ENCODE data around the gene RNPEP. TPM values are rescaled to one million over a fixed set of nuclear protein-coding genes. Genes with fewer than 3 reads are reported as not detected.

The RNPEP gene
- total and polyA plus RNA-seq, 2 of the 8 experiments (the other 6 are each of a cell fraction or from before 2014, with no cell fraction given), result 34.1 to 51.1 TPM

DNA sequence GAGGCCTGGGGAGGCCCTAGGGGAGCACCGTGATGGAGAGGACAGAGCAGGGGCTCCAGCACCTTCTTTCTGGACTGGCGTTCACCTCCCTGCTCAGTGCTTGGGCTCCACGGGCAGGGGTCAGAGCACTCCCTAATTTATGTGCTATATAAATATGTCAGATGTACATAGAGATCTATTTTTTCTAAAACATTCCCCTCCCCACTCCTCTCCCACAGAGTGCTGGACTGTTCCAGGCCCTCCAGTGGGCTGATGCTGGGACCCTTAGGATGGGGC is 33.2 kb downstream of the RNPEP start (continued):
- TF ChIP-seq, protein P1, sequence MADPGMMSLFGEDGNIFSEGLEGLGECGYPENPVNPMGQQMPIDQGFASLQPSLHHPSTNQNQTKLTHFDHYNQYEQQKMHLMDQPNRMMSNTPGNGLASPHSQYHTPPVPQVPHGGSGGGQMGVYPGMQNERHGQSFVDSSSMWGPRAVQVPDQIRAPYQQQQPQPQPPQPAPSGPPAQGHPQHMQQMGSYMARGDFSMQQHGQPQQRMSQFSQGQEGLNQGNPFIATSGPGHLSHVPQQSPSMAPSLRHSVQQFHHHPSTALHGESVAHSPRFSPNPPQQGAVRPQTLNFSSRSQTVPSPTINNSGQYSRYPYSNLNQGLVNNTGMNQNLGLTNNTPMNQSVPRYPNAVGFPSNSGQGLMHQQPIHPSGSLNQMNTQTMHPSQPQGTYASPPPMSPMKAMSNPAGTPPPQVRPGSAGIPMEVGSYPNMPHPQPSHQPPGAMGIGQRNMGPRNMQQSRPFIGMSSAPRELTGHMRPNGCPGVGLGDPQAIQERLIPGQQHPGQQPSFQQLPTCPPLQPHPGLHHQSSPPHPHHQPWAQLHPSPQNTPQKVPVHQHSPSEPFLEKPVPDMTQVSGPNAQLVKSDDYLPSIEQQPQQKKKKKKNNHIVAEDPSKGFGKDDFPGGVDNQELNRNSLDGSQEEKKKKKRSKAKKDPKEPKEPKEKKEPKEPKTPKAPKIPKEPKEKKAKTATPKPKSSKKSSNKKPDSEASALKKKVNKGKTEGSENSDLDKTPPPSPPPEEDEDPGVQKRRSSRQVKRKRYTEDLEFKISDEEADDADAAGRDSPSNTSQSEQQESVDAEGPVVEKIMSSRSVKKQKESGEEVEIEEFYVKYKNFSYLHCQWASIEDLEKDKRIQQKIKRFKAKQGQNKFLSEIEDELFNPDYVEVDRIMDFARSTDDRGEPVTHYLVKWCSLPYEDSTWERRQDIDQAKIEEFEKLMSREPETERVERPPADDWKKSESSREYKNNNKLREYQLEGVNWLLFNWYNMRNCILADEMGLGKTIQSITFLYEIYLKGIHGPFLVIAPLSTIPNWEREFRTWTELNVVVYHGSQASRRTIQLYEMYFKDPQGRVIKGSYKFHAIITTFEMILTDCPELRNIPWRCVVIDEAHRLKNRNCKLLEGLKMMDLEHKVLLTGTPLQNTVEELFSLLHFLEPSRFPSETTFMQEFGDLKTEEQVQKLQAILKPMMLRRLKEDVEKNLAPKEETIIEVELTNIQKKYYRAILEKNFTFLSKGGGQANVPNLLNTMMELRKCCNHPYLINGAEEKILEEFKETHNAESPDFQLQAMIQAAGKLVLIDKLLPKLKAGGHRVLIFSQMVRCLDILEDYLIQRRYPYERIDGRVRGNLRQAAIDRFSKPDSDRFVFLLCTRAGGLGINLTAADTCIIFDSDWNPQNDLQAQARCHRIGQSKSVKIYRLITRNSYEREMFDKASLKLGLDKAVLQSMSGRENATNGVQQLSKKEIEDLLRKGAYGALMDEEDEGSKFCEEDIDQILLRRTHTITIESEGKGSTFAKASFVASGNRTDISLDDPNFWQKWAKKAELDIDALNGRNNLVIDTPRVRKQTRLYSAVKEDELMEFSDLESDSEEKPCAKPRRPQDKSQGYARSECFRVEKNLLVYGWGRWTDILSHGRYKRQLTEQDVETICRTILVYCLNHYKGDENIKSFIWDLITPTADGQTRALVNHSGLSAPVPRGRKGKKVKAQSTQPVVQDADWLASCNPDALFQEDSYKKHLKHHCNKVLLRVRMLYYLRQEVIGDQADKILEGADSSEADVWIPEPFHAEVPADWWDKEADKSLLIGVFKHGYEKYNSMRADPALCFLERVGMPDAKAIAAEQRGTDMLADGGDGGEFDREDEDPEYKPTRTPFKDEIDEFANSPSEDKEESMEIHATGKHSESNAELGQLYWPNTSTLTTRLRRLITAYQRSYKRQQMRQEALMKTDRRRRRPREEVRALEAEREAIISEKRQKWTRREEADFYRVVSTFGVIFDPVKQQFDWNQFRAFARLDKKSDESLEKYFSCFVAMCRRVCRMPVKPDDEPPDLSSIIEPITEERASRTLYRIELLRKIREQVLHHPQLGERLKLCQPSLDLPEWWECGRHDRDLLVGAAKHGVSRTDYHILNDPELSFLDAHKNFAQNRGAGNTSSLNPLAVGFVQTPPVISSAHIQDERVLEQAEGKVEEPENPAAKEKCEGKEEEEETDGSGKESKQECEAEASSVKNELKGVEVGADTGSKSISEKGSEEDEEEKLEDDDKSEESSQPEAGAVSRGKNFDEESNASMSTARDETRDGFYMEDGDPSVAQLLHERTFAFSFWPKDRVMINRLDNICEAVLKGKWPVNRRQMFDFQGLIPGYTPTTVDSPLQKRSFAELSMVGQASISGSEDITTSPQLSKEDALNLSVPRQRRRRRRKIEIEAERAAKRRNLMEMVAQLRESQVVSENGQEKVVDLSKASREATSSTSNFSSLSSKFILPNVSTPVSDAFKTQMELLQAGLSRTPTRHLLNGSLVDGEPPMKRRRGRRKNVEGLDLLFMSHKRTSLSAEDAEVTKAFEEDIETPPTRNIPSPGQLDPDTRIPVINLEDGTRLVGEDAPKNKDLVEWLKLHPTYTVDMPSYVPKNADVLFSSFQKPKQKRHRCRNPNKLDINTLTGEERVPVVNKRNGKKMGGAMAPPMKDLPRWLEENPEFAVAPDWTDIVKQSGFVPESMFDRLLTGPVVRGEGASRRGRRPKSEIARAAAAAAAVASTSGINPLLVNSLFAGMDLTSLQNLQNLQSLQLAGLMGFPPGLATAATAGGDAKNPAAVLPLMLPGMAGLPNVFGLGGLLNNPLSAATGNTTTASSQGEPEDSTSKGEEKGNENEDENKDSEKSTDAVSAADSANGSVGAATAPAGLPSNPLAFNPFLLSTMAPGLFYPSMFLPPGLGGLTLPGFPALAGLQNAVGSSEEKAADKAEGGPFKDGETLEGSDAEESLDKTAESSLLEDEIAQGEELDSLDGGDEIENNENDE (IDR thresholded peaks at IDR 0.05; ENCODE audit: insufficient replicate concordance, low read length), result no peak
- TF ChIP-seq SP4 (IDR thresholded peaks at IDR 0.05; ENCODE audit: low read length) (no peak), RBBP5 (IDR thresholded peaks at IDR 0.05; ENCODE audit: borderline replicate concordance, low read depth, low read length) (no peak), SAP30 (IDR thresholded peaks at IDR 0.05; ENCODE audit: insufficient read depth, insufficient replicate concordance, low read length) (no peak), KDM5A (IDR thresholded peaks at IDR 0.05; ENCODE audit: low read length) (no peak), RAD21 (IDR thresholded peaks at IDR 0.05 in 1 of 2, conservative IDR thresholded peaks at IDR 0.05 in 1 of 2; ENCODE audit: low read depth in 2 of 2, low read length in 2 of 2) (no peak), HDAC6 (IDR thresholded peaks at IDR 0.05; ENCODE audit: low read depth, low read length) (no peak), SP2 (IDR thresholded peaks at IDR 0.05; ENCODE audit: low read length) (no peak), BCL11A (IDR thresholded peaks at IDR 0.05; ENCODE audit: low read depth in 2 of 2, low read length in 2 of 2) (no peak), SIN3A (conservative IDR thresholded peaks at IDR 0.05 in 1 of 2, IDR thresholded peaks at IDR 0.05 in 1 of 2; ENCODE audit: low read depth in 1 of 2, low read length in 2 of 2) (no peak)
- TF ChIP-seq, protein P2, sequence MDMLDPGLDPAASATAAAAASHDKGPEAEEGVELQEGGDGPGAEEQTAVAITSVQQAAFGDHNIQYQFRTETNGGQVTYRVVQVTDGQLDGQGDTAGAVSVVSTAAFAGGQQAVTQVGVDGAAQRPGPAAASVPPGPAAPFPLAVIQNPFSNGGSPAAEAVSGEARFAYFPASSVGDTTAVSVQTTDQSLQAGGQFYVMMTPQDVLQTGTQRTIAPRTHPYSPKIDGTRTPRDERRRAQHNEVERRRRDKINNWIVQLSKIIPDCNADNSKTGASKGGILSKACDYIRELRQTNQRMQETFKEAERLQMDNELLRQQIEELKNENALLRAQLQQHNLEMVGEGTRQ (IDR thresholded peaks at IDR 0.05; ENCODE audit: low read length), result no peak
